Esophagus muscularis mucosa (tissue), 3 donors: ENCODE results near the gene RGS16.

Experiments
- POLR2AphosphoS5 ChIP-seq, 2 donors: sonication (generic); formaldehyde crosslinking; IDR thresholded peaks; one replicate each; pipeline ENCODE4 v1.6.1; 2017; ENCODE audit warnings: antibody characterized with exemption in 2 of 2
- TF ChIP-seq, protein P1 (sequence below), 3 experiments: fragments of 200-600 bp in 2 of 3; fragments of 450-650 bp in 1 of 3; sonication (generic) in 2 of 3; IDR thresholded peaks; one replicate each; pipeline ENCODE4 v1.5.1; 2017 to 2019; ENCODE audit warnings: antibody characterized with exemption in 3 of 3, mild to moderate bottlenecking in 2 of 3, moderate library complexity in 1 of 3

DNA sequence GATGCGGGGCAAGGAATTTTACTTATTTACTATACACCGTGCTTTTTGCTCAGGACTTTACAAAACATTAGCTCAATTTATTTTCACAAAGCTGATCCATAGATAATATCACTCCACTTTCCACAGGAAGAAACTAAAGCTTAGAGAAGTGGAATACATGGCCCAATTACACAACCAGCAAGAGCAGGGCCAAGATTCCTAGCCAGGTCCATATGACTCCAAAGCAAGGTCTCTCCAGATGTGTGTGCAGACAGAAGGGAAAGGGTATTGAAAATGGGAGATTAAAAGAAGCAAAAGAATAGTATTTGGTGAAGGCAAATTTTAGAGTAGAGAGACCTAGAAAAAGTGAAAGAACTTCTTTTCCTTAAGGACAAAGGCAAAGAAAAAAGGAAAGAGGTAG, 49.8 kb upstream of the RGS16 start:
- no peak for TF ChIP-seq POLR2AphosphoS5 (IDR thresholded peaks at IDR 0.05)
- TF ChIP-seq, protein P1, sequence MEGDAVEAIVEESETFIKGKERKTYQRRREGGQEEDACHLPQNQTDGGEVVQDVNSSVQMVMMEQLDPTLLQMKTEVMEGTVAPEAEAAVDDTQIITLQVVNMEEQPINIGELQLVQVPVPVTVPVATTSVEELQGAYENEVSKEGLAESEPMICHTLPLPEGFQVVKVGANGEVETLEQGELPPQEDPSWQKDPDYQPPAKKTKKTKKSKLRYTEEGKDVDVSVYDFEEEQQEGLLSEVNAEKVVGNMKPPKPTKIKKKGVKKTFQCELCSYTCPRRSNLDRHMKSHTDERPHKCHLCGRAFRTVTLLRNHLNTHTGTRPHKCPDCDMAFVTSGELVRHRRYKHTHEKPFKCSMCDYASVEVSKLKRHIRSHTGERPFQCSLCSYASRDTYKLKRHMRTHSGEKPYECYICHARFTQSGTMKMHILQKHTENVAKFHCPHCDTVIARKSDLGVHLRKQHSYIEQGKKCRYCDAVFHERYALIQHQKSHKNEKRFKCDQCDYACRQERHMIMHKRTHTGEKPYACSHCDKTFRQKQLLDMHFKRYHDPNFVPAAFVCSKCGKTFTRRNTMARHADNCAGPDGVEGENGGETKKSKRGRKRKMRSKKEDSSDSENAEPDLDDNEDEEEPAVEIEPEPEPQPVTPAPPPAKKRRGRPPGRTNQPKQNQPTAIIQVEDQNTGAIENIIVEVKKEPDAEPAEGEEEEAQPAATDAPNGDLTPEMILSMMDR (IDR thresholded peaks at IDR 0.05) = no peak
